Stomach smooth muscle (tissue), 2 donors: Measurements from ENCODE around the gene RGS19.

Experiments
- H3K27ac ChIP-seq: one replicate; pipeline ENCODE4 v1.7.0; 2013; ENCODE audit warnings: mild to moderate bottlenecking, low read length, inconsistent platforms
- H3K27me3 ChIP-seq, 2 donors: one replicate each; pipeline ENCODE4 v1.7.0; 2013; ENCODE audit warnings: low read length in 2 of 2; ENCODE audit not compliant: insufficient read depth in 2 of 2, control insufficient read depth in 1 of 2
- H3K36me3 ChIP-seq, 2 donors: one replicate each; pipeline ENCODE4 v1.7.0; 2013; ENCODE audit warnings: low read length in 2 of 2; ENCODE audit not compliant: control insufficient read depth in 2 of 2, insufficient read depth in 2 of 2
- H3K4me1 ChIP-seq: one replicate; pipeline ENCODE4 v1.7.0; 2013; ENCODE audit warnings: low read length; ENCODE audit not compliant: control insufficient read depth, insufficient read depth
- H3K4me3 ChIP-seq, 2 donors: one replicate each; pipeline ENCODE4 v1.7.0; 2013; ENCODE audit warnings: low read length in 2 of 2
- H3K9ac ChIP-seq, 2 donors: one replicate each; pipeline ENCODE4 v1.7.0; 2013; ENCODE audit warnings: low read length in 2 of 2, mild to moderate bottlenecking in 1 of 2
- H3K9me3 ChIP-seq, 2 donors: one replicate each; pipeline ENCODE4 v1.7.0; 2013; ENCODE audit warnings: low read length in 2 of 2; ENCODE audit not compliant: control insufficient read depth in 2 of 2
- donor health status: healthy.
- donor health status: Pancreatic carcinoma.

RGS19 gene

GRCh38 chr20:64027981-64028685 lies 51.2 kb downstream of the RGS19 start:
- H3K27ac ChIP-seq, result peak overlapping the region; percentile 80
- no peak overlapping the region for H3K9ac ChIP-seq
- peaks cover 67 to 74% of the 10 kb centered on the region in 2 donors for H3K36me3 ChIP-seq
- H3K4me1 ChIP-seq, result peaks cover 20% of the 10 kb centered on the region
- H3K27me3 ChIP-seq, result no peaks in the 10 kb centered on the region
- no peak overlapping the region for H3K4me3 ChIP-seq
- no peaks in the 10 kb centered on the region for H3K9me3 ChIP-seq

- Histone ChIP-seq H3K27me3 (no peaks in the 10 kb centered on the region), H3K4me1 (peaks cover 20% of the 10 kb centered on the region), H3K36me3 (peaks cover 65 to 76% of the 10 kb centered on the region in 2 donors), H3K9ac (no peak overlapping the region), H3K27ac (no peak overlapping the region), H3K4me3 (no peak overlapping the region), H3K9me3 (no peaks in the 10 kb centered on the region)
Observed at GRCh38 chr20:64025826-64026412, 53.4 kb downstream of the RGS19 start.

GRCh38 chr20:64025101-64025825 lies 54.1 kb downstream of the RGS19 start:
- Histone ChIP-seq H3K36me3 (peaks cover 59 to 70% of the 10 kb centered on the region in 2 donors), H3K4me3 (no peak overlapping the region), H3K27ac (no peak overlapping the region), H3K9ac (no peak overlapping the region), H3K27me3 (no peaks in the 10 kb centered on the region), H3K4me1 (peaks cover 20% of the 10 kb centered on the region), H3K9me3 (no peaks in the 10 kb centered on the region)

GRCh38 chr20:64024141-64024990 lies 55.0 kb downstream of the RGS19 start:
- no peak overlapping the region for H3K27ac ChIP-seq
- peaks cover 20% of the 10 kb centered on the region for H3K4me1 ChIP-seq
- peaks cover 56 to 67% of the 10 kb centered on the region in 2 donors for H3K36me3 ChIP-seq

GRCh38 chr20:64023361-64024140 lies 55.8 kb downstream of the RGS19 start:
- Histone ChIP-seq H3K36me3 (peaks cover 55 to 70% of the 10 kb centered on the region in 2 donors), H3K27ac (no peak overlapping the region), H3K9me3 (no peaks in the 10 kb centered on the region), H3K27me3 (no peaks in the 10 kb centered on the region), H3K9ac (no peak overlapping the region), H3K4me3 (no peak overlapping the region), H3K4me1 (peaks cover 18% of the 10 kb centered on the region)

More at GRCh38 chr20:64024141-64024990, 55.0 kb downstream of the RGS19 start:
- Histone ChIP-seq H3K27me3 (no peaks in the 10 kb centered on the region), H3K9ac (no peak overlapping the region), H3K4me3 (no peak overlapping the region), H3K9me3 (no peaks in the 10 kb centered on the region)
